Omental fat pad (tissue), 4 donors: ENCODE measurements around the gene TTC39B. TPM values are rescaled to one million over a fixed set of nuclear protein-coding genes. Genes with fewer than 3 reads are reported as not detected.

Experiments
- ATAC-seq: fragments of 150-250 bp; one replicate; pipeline ENCODE4 v1.9.1; 2016; ENCODE audit warnings: mild to moderate bottlenecking, moderate library complexity; ENCODE audit not compliant: low FRiP score
- DNase-seq: peaks from one replicate; pipeline ENCODE4 v3.0.0-alpha.2; 2019; ENCODE audit warnings: low spot score
- CTCF ChIP-seq, 3 donors: fragments of 450-650 bp; IDR thresholded peaks; one replicate each; pipeline ENCODE4 v1.5.1; 2016 to 2017; ENCODE audit warnings: antibody characterized with exemption in 3 of 3, mild to moderate bottlenecking in 3 of 3, moderate library complexity in 2 of 3
- total RNA-seq, 4 donors: library from RNA; depleted of rRNA; stranded (reverse); fragments of >200 nt; gene quantifications; one replicate each; pipeline ENCODE4 v1.1.0, GENCODE V29; 2016

Gene TTC39B
- total RNA-seq, 4 donors from 2014 or later: 3.7 to 12.6 (median 5.3) TPM

DNA sequence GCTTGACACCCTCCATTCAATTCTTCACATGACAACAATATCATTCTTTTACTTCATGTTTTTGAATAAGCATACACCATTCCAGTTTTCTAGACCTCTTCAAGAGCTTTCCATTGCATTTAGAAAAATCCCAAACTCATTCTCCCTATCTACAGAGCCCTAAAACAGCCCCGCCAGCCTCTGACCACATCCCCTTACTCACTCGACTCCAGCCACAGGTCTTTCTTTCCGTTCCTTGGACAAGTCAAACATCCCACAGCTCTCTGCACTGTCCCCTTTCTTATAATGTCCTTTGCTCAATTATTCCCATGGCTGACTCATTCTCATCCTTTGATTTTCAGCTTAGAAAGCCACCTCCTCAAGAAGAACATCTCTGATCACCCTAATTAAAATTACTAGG lies 38.2 kb downstream of the TTC39B start:
- DNase-seq (no peak), ATAC-seq (no peak)
- TF ChIP-seq CTCF (IDR thresholded peaks at IDR 0.05): no peak

DNA sequence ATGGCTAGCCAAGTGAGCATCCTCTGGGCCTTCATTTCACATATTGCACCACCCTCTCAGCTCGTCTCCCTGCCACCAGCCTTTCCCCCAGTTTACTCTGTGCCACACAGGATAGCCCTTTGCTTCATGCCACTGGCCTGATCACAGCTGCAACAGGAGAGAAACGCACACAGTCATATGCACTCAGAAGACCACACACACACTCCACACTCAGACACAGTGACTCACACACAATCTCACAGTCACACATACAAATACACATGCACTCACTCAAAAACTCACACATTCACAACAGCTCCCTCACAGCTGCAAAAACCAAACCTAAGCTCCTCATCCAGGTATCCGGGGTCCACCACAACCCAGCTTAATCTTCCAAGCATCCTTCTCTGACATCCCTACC lies 38.7 kb downstream of the TTC39B start:
- ATAC-seq (no peak), DNase-seq (no peak)
- no peak for TF ChIP-seq CTCF (IDR thresholded peaks at IDR 0.05)

- DNase-seq: no peak
- no peak for TF ChIP-seq CTCF (IDR thresholded peaks at IDR 0.05)
- no peak for ATAC-seq
Observed at GRCh38 chr9:15264918-15265317, 42.1 kb downstream of the TTC39B start.

- no peak for ATAC-seq
- DNase-seq: no peak
- TF ChIP-seq CTCF (IDR thresholded peaks at IDR 0.05): no peak
Observed at GRCh38 chr9:15262581-15262980, 44.4 kb downstream of the TTC39B start.

DNA sequence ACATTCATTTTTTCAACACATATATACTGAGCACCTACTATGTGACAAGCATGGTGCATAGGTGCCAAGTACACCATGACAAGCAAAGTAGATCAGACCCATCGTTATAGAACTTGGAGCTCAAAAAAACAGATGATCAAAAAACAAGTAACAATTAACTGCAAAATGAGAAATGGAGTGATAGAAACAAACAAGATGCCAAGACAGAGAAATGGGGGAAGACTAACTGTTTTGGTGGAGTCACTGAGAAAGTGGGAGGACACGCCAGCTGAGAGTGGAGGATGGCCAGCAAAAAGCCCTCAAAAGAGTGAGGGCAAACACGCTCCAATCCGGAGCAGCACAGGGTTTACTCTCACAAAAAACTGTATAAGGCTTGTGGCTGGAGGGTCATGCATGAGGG lies 50.6 kb downstream of the TTC39B start:
- no peak for ATAC-seq
- TF ChIP-seq CTCF (IDR thresholded peaks at IDR 0.05): no peak
- DNase-seq: no peak

DNA sequence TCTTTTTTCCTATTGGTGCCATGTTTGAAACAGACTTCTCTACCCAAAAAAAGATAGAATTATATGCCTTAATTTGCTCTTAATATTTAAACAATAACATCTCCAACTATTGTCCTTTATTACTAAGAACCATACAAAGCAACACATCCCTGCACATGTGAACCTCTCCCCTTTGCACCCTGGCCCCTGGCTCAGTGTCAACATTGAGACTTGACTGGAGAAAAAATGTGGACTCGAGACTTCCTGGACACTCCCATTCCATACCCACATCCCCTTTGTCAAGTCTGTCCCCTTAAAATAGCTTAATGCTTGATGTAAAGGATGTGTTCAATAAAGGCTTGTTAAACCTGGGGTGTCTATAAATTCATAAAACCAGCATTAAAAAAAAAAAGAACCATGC lies 53.2 kb downstream of the TTC39B start:
- TF ChIP-seq CTCF (IDR thresholded peaks at IDR 0.05): no peak

GRCh38 chr9:15253197-15253596 lies 53.8 kb downstream of the TTC39B start:
- TF ChIP-seq CTCF (IDR thresholded peaks at IDR 0.05): no peak
- DNase-seq: no peak
- no peak for ATAC-seq

More for the DNA sequence above, 53.2 kb downstream of the TTC39B start:
- ATAC-seq: no peak
- DNase-seq: no peak
